H1 (cell line): Measurements from ENCODE around the gene KIAA1671. TPM values are rescaled to one million over a fixed set of nuclear protein-coding genes. Genes with fewer than 3 reads are reported as not detected.

ENCODE experiments used
- E2F6 ChIP-seq: IDR thresholded peaks from 2 replicates; pipeline ENCODE4 v1.6.1; 2012; ENCODE audit warnings: inconsistent platforms
- polyA plus RNA-seq, 7 experiments: library from polyadenylated mRNA; depleted of rRNA in 3 of 7; stranded (reverse) in 5 of 7; unstranded in 2 of 7; fragments of >200 nt in 5 of 7; fragments of 200-250 nt in 2 of 7; gene quantifications; 1 replicate in 5 of 7; 2 replicates in 1 of 7; 4 replicates in 1 of 7; pipeline versions ENCODE4 v1.2.1 to v1.2.3, GENCODE V29; 2011 to 2013; ENCODE audit warnings: missing spikeins in 2 of 7, mixed read lengths in 2 of 7
- total RNA-seq: library from RNA; stranded (reverse); fragmentation: NEBNext Ultra II Directional; extraction: Animal tissue kit (Norgen Biotek cat#: 25700); gene quantifications from 2 replicates; pipeline ENCODE4 v1.2.1, GENCODE V29; 2021

Gene KIAA1671
- total and polyA plus RNA-seq, 2 of the 8 experiments (the other 6 are each of a cell fraction or from before 2014, with no cell fraction given): 6.4 to 23.9 TPM

DNA sequence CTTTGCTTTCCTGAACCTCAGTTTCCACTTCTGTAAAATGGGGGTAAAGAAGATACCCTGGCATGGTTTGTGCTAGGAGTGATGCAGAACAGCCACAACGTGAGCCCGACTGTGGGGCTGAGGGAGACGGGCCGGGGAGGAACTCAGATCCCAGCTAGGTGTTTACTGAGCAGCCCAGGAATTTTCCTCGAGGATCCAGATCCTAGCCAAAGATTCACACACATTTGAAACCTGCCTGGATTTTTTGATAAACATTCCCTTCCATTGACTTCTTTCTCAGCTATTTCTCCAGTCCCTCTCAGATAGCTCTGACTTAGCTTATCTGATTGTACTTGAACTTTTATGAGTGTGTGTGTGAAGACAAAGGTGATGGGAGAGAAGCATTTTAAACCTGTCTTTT lies 98.0 kb downstream of the KIAA1671 start (continued):
- TF ChIP-seq E2F6: no peak
